ENCODE data around the gene EMC6. TPM values are rescaled to one million over a fixed set of nuclear protein-coding genes. Genes with fewer than 3 reads are reported as not detected.

Gene EMC6
- total and polyA plus RNA-seq, 2 of the 13 experiments (the other 11 are each of a cell fraction or from before 2014, with no cell fraction given) = 45.1 to 47.7 TPM

- TF ChIP-seq ZBTB21 (CRISPR knock-in tag; IDR thresholded peaks at IDR 0.05) = peak; percentile 77
- TF ChIP-seq ZNF784 (CRISPR knock-in tag; IDR thresholded peaks at IDR 0.05; ENCODE audit: borderline replicate concordance) = no peak
- TF ChIP-seq HDAC2 (CRISPR knock-in tag; IDR thresholded peaks at IDR 0.05) = peak; percentile 32; the same call in 1 of the 2 replicates
- no peak for TF ChIP-seq DRAP1 (CRISPR knock-in tag; IDR thresholded peaks at IDR 0.05)
- peak; percentile 78; the same call in 1 of the 2 replicates for TF ChIP-seq MEF2D (CRISPR knock-in tag; IDR thresholded peaks at IDR 0.05)
- 0 out of 2 replicates have a peak, but pooled peaks have one; percentile 34 for TF ChIP-seq NR2F6 (IDR thresholded peaks at IDR 0.05)
- TF ChIP-seq NR2F6 (CRISPR knock-in tag; IDR thresholded peaks at IDR 0.05) = peak; percentile 33; the same call in 1 of the 2 replicates
- TF ChIP-seq MLX (CRISPR knock-in tag; IDR thresholded peaks at IDR 0.05) = peak; percentile 95
- TF ChIP-seq FOXA3 (CRISPR knock-in tag; IDR thresholded peaks at IDR 0.05) = peak; percentile 73
- TF ChIP-seq CBX1 (IDR thresholded peaks at IDR 0.05; ENCODE audit: low read depth) = no peak
- TF ChIP-seq SKI (IDR thresholded peaks at IDR 0.05; ENCODE audit: partially characterized antibody) = no peak
- TF ChIP-seq KDM5B (CRISPR knock-in tag; IDR thresholded peaks at IDR 0.05; ENCODE audit: borderline replicate concordance) = peak; percentile 34; the same call in 1 of the 2 replicates
- TF ChIP-seq SATB2 (CRISPR knock-in tag; IDR thresholded peaks at IDR 0.05) = no peak
- TF ChIP-seq KLF13 (CRISPR knock-in tag; IDR thresholded peaks at IDR 0.05) = no peak
- TF ChIP-seq SSRP1 (CRISPR knock-in tag; IDR thresholded peaks at IDR 0.05) = 0 out of 2 replicates have a peak, but pooled peaks have one; percentile 63
Observed at GRCh38 chr17:3641717-3642486, 26.7 kb upstream of the EMC6 start (continued).

All from HepG2 (cell line).